Mucosa of descending colon (tissue), 3 donors: ENCODE data around the gene KDM7A. TPM values are rescaled to one million over a fixed set of nuclear protein-coding genes. Genes with fewer than 3 reads are reported as not detected.

ENCODE experiments used
- ATAC-seq: fragments of 200-7000 bp; cut with Tn5 transposase; one replicate; pipeline ENCODE4 v1.9.1; 2020; ENCODE audit warnings: mild to moderate bottlenecking, moderate library complexity
- DNase-seq, 3 donors: peaks; one replicate each; pipeline ENCODE4 v3.0.0-alpha.2; 2020
- H3K36me3 ChIP-seq: fragments of 200-600 bp; one replicate; pipeline ENCODE4 v1.8.0; 2021; ENCODE audit warnings: low read depth, mild to moderate bottlenecking
- H3K4me1 ChIP-seq: fragments of 200-600 bp; one replicate; pipeline ENCODE4 v1.8.0; 2021; ENCODE audit warnings: low read depth, mild to moderate bottlenecking
- H3K4me3 ChIP-seq: fragments of 200-600 bp; one replicate; pipeline ENCODE4 v1.8.0; 2021; ENCODE audit warnings: mild to moderate bottlenecking
- H3K9me3 ChIP-seq: fragments of 200-600 bp; one replicate; pipeline ENCODE4 v1.8.0; 2021; ENCODE audit warnings: mild to moderate bottlenecking
- CTCF ChIP-seq: fragments of 200-600 bp; IDR thresholded peaks from one replicate; pipeline ENCODE4 v1.8.0; 2022; ENCODE audit warnings: antibody characterized with exemption, mild to moderate bottlenecking
- intact Hi-C, 2 donors: fragments of 100-400 bp; cut with DNase I in 1 of 2; cut with micrococcal nuclease in 1 of 2; formaldehyde crosslinking; loops; one replicate each; pipeline versions ENCODE4 v1.11.0 to v1.11.1; 2022; cut with DNase I, micrococcal nuclease
- long read RNA-seq, 2 donors: library from polyadenylated mRNA; unstranded; transcript quantifications; one replicate each; pipeline ENCODE4 v2.0.0, GENCODE V29; 2019 to 2021
- total RNA-seq, 3 donors: library from RNA; stranded (reverse); fragmentation: NEBNext Ultra II Directional in 2 of 3; extraction: Animal tissue kit (Norgen Biotek cat#: 25700) in 2 of 3; gene quantifications; one replicate each; pipeline versions ENCODE4 v1.2.1 to v1.2.4, GENCODE V29; 2021 to 2023
- donor health status: DM: no; HTN: no; CAD: no; lungs with moderate emphysema.
- donor health status: DM: no; HTN: no; CAD: no.
- donor health status: DM: no; HTN: yes; CAD: no.

The KDM7A gene
- 10 to 100 TPM; 27.4 to 45.4 (median 27.9) TPM for total RNA-seq
- long read RNA-seq, donor 1, full-length matches to known transcripts = 4 of 12 reads
- long read RNA-seq, donor 1, partial matches to known transcripts = 2 of 12 reads
- long read RNA-seq, donor 1, other reads (novel, unspliced or antisense) = 6 of 12 reads
- long read RNA-seq, donor 2, full-length matches to known transcripts = 1 of 9 reads
- long read RNA-seq, donor 2, partial matches to known transcripts = 4 of 9 reads
- long read RNA-seq, donor 2, other reads (novel, unspliced or antisense) = 4 of 9 reads

GRCh38 chr7:140176811-140177702 lies at the start of gene KDM7A:
TSS of gene KDM7A (minus strand) at chr7:140176983. CDS start at chr7:140176937, 46 bp downstream.
- intact Hi-C loops = loop anchor here in 1 of 2 donors (10.0 kb wide), 1 partner anchor 58 kb away; no protein-coding TSS in a partner anchor
- peak; percentile 86 for ATAC-seq

GRCh38 chr7:140225562-140226249 lies 48.9 kb upstream of the KDM7A start:
- TF ChIP-seq CTCF = no peak
- intact Hi-C loops = no loop called here
- no peaks in the 10 kb centered on the region for H3K9me3 ChIP-seq
- no peaks in the 10 kb centered on the region for H3K36me3 ChIP-seq
- H3K4me3 ChIP-seq = no peak overlapping the region
- ATAC-seq (no peak), DNase-seq (no peak)
- no peaks in the 10 kb centered on the region for H3K4me1 ChIP-seq

More at GRCh38 chr7:140176811-140177702, at the start of gene KDM7A:
- peak within 1 kb of the TSS; percentile 80 for H3K4me3 ChIP-seq
- TF ChIP-seq CTCF = no peak
- peaks cover 4% of the 10 kb centered on the region for H3K36me3 ChIP-seq
- H3K9me3 ChIP-seq = no peaks in the 10 kb centered on the region
- H3K4me1 ChIP-seq = peaks cover 22% of the 10 kb centered on the region
- DNase-seq = peak; percentile 89 to 94 (median 92)

- Histone ChIP-seq H3K36me3 (no peaks in the 10 kb centered on the region), H3K9me3 (no peaks in the 10 kb centered on the region), H3K4me3 (no peak overlapping the region), H3K4me1 (no peaks in the 10 kb centered on the region)
- no peak for TF ChIP-seq CTCF
- no peak for DNase-seq
- ATAC-seq = no peak
- intact Hi-C loops = no loop called here
Observed at GRCh38 chr7:140223515-140224221, 46.9 kb upstream of the KDM7A start.

DNA sequence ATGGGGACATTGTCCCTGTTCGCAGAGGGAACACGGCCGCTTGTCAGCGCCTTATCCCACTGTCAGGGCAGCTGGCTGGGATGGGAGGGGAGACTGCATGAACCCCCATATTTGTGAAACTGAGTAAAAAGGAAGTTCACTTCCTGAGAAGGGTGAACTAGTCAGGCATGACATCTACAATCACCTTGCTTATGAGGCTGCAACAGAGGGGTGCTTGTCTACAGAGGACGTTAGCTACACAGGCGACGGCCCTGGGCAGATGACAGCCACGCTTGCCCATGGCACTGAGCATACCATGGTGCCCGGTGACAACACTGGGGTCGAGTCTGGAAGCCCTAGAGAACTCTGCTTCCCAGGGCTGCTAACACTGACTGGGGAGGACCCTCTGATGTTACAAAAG lies 46.0 kb upstream of the KDM7A start:
- ATAC-seq (peak; percentile 48), DNase-seq (no peak)

More for the DNA sequence above, 46.0 kb upstream of the KDM7A start:
- Histone ChIP-seq H3K4me3 (no peak overlapping the region), H3K4me1 (no peaks in the 10 kb centered on the region), H3K9me3 (no peaks in the 10 kb centered on the region), H3K36me3 (no peaks in the 10 kb centered on the region)
- TF ChIP-seq CTCF = no peak
- intact Hi-C loops = no loop called here
